Natural killer cell (primary cell): ENCODE results near the gene PCP4. TPM values are rescaled to one million over a fixed set of nuclear protein-coding genes. Genes with fewer than 3 reads are reported as not detected.

Experiments
- ATAC-seq, 3 donors: fragments of 150-1000 bp in 2 of 3; fragments of 200-7000 bp in 1 of 3; cut with Tn5 transposase; 1 replicate in 1 of 3; 2 replicates in 2 of 3; pipeline ENCODE4 v1.10.0; 2021; ENCODE audit warnings: mild to moderate bottlenecking in 2 of 3, moderate library complexity in 2 of 3
- DNase-seq, 2 donors: peaks; one replicate each; pipeline versions ENCODE4 v3.0.0 to v3.0.0-alpha.2; 2013 to 2021; ENCODE audit warnings: mixed read lengths in 1 of 2
- H3K27ac ChIP-seq: one replicate; pipeline ENCODE4 v1.5.1; 2013; ENCODE audit warnings: mild to moderate bottlenecking, low read length
- H3K27me3 ChIP-seq: one replicate; pipeline ENCODE4 v1.6.1; 2013; ENCODE audit warnings: low read length; ENCODE audit not compliant: control insufficient read depth, insufficient read depth
- H3K36me3 ChIP-seq: one replicate; pipeline ENCODE4 v1.6.1; 2013; ENCODE audit warnings: low read length; ENCODE audit not compliant: control insufficient read depth, insufficient read depth
- H3K4me1 ChIP-seq: one replicate; pipeline ENCODE4 v1.6.1; 2013; ENCODE audit warnings: low read length; ENCODE audit not compliant: control insufficient read depth, insufficient read depth
- H3K4me3 ChIP-seq: one replicate; pipeline ENCODE4 v1.5.1; 2013; ENCODE audit warnings: low read length
- H3K9me3 ChIP-seq: one replicate; pipeline ENCODE4 v1.6.1; 2013; ENCODE audit warnings: low read length; ENCODE audit not compliant: control insufficient read depth, insufficient read depth
- H3K27ac Mint-ChIP-seq, 2 donors: one replicate each; pipeline ENCODE4 v1.8.0; 2022; ENCODE audit warnings: mild to moderate bottlenecking in 2 of 2, mixed read lengths in 2 of 2, moderate library complexity in 1 of 2
- H3K27me3 Mint-ChIP-seq, 2 donors: one replicate each; pipeline ENCODE4 v1.8.0; 2022; ENCODE audit warnings: low read depth in 2 of 2, mixed read lengths in 2 of 2
- H3K36me3 Mint-ChIP-seq: one replicate; pipeline ENCODE4 v1.8.0; 2022; ENCODE audit warnings: mixed read lengths
- H3K4me1 Mint-ChIP-seq, 2 donors: one replicate each; pipeline ENCODE4 v1.8.0; 2022; ENCODE audit warnings: mixed read lengths in 2 of 2
- H3K4me3 Mint-ChIP-seq: one replicate; pipeline ENCODE4 v1.8.0; 2022; ENCODE audit warnings: mild to moderate bottlenecking, moderate library complexity, mixed read lengths
- H3K9me3 Mint-ChIP-seq, 2 donors: one replicate each; pipeline ENCODE4 v1.8.0; 2022; ENCODE audit warnings: mixed read lengths in 2 of 2
- WGBS: methylation state at CpG from one replicate; pipeline ENCODE4 v1.1.7; 2013; ENCODE audit warnings: missing lambda C conversion rate; ENCODE audit not compliant: insufficient coverage; 5-methylcytosine and 5-hydroxymethylcytosine counted together
- intact Hi-C: fragments of 100-400 bp; cut with micrococcal nuclease; formaldehyde crosslinking; loops from one replicate; pipeline ENCODE4 v1.14.2; 2022
- total RNA-seq, 4 donors: library from RNA; stranded (reverse); fragments of 120-200 nt in 1 of 4; gene quantifications; one replicate each; pipeline versions ENCODE4 v1.2.3 to v1.2.4, GENCODE V29; 2013 to 2022
- TF ChIP-seq, protein P1 (sequence below): fragments of 200-600 bp; IDR thresholded peaks from one replicate; pipeline ENCODE4 v1.8.0; 2022; ENCODE audit warnings: antibody characterized with exemption

Gene PCP4
- not detected for total RNA-seq
- not detected for total RNA-seq (2013)

DNA sequence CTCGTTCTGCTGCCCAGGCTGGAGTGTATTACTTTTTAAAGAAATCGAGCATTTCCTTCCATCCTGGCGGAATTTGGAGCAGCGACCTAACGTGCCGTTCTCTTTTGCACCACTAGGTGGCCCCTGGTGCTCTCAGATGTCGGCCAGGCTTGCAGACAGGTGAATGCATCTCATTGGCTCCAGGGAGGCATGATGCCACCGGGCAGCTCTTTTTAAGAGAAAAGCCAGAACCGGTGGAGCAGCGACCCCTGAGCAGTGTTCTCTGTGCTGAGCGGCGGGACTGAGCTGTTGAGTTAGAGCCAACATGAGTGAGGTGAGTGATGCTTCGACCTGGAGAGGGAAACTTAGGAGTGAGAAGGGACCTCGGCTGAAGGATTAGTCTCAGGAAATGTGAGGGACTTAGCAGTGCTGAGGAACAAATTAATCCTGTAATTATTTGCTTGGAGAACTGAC, at the start of gene PCP4:
Gene PCP4 (plus strand): TSS at position 241 of the 453 bp plus-strand sequence. CDS start 64 bp downstream, at position 305.
- TF ChIP-seq, protein P1, sequence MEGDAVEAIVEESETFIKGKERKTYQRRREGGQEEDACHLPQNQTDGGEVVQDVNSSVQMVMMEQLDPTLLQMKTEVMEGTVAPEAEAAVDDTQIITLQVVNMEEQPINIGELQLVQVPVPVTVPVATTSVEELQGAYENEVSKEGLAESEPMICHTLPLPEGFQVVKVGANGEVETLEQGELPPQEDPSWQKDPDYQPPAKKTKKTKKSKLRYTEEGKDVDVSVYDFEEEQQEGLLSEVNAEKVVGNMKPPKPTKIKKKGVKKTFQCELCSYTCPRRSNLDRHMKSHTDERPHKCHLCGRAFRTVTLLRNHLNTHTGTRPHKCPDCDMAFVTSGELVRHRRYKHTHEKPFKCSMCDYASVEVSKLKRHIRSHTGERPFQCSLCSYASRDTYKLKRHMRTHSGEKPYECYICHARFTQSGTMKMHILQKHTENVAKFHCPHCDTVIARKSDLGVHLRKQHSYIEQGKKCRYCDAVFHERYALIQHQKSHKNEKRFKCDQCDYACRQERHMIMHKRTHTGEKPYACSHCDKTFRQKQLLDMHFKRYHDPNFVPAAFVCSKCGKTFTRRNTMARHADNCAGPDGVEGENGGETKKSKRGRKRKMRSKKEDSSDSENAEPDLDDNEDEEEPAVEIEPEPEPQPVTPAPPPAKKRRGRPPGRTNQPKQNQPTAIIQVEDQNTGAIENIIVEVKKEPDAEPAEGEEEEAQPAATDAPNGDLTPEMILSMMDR = peak; percentile 65
- Histone ChIP-seq H3K36me3 (no peaks in the 10 kb centered on the region), H3K4me1 (no peaks in the 10 kb centered on the region), H3K4me3 (no peak within 1 kb of the TSS), H3K27ac (no peak within 1 kb of the TSS), H3K9me3 (no peaks in the 10 kb centered on the region), H3K27me3 (no peaks in the 10 kb centered on the region)
- Mint-ChIP-seq H3K27ac (no peak within 1 kb of the TSS), H3K27me3 (no peaks in the 10 kb centered on the region), H3K9me3 (no peaks in the 10 kb centered on the region), H3K4me1 (no peaks in the 10 kb centered on the region), H3K4me3 (no peak within 1 kb of the TSS), H3K36me3 (no peaks in the 10 kb centered on the region)
- 11% methylated on average over 14 of the region's 14 CpGs for WGBS
- peak in 1 of 2 donors; percentile 28 for DNase-seq
- intact Hi-C loops = no loop called here
- peak in 1 of 3 donors; percentile 45 for ATAC-seq

DNA sequence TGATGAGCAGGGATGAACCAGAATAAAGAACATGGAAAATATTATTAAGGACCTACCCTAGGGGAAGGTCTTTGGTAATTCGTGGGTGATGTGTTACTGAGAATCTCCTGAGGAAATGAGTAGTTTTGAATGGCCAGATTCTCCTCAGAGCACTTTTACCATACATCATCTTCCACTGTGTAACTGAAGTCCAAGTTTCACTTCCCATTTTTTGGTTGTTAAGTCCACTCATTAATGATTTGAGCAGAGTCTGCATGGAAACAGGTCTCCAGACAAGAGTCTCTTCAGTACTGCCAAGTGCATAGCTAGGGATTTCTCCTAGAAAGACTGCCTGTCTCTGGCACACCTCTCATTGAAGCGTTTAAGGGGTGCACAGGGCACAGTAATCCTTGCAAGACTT, 48.7 kb upstream of the PCP4 start:
- Histone ChIP-seq H3K27ac (no peak overlapping the region), H3K36me3 (no peaks in the 10 kb centered on the region), H3K4me1 (no peaks in the 10 kb centered on the region), H3K4me3 (no peak overlapping the region), H3K9me3 (no peaks in the 10 kb centered on the region), H3K27me3 (no peaks in the 10 kb centered on the region)
- no peaks in the 10 kb centered on the region for H3K27me3 Mint-ChIP-seq
- no peaks in the 10 kb centered on the region for H3K4me1 Mint-ChIP-seq
- H3K36me3 Mint-ChIP-seq = no peaks in the 10 kb centered on the region
- peaks cover 0 to 6% of the 10 kb centered on the region in 2 donors for H3K9me3 Mint-ChIP-seq
- 81% methylated on average over 1 of the region's 2 CpGs for WGBS
- no peak for DNase-seq
- no peak overlapping the region for H3K27ac Mint-ChIP-seq
- H3K4me3 Mint-ChIP-seq = no peak overlapping the region
- TF ChIP-seq, protein P1 = no peak
- no peak for ATAC-seq
- intact Hi-C loops = no loop called here

DNA sequence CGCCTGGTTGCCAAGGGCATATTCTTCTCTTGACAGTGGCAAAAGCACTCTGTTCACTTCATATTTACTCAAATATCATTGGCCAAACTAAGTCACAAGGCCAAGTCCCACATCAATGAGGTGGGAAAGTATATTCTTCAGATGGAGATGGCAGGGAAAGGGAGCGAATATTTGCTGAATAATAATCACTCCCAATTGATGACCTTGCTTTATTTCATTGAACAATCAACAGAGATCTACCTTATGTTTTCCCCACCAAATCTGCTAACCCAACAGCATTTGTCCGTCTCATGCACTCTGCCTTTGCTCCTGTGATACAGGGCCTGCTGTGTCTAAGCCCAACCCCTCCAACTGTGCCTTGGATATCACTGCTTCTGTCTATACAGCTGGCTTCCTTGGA, 45.2 kb upstream of the PCP4 start:
- H3K36me3 Mint-ChIP-seq = no peaks in the 10 kb centered on the region

DNA sequence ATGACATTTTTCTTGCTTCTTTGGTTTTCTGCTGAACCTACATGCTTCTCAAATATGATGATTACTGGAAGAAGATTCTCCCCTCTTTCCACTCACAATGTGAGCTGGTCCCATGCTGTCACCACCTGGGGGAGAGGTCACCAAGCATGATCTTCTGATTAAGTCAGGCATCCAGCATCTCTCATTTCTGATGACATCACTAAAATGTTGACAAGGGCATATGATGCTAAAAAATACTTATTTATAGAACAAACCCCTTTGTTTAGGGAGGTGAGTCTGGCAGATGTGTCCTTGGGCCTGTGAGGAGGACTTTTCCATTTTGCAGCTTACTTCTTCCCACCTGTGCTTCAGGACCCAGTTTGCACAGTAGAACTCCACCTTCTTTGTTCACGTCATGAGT, 42.0 kb upstream of the PCP4 start:
- no peak for DNase-seq
- Histone ChIP-seq H3K4me1 (no peaks in the 10 kb centered on the region), H3K27ac (no peak overlapping the region), H3K36me3 (no peaks in the 10 kb centered on the region), H3K9me3 (no peaks in the 10 kb centered on the region), H3K27me3 (no peaks in the 10 kb centered on the region), H3K4me3 (no peak overlapping the region)
- H3K9me3 Mint-ChIP-seq = peaks cover 2 to 3% of the 10 kb centered on the region in 2 donors
- ATAC-seq = no peak
- H3K27ac Mint-ChIP-seq = no peak overlapping the region
- H3K4me1 Mint-ChIP-seq = no peaks in the 10 kb centered on the region
- no peak overlapping the region for H3K4me3 Mint-ChIP-seq
- 91% methylated on average over 1 of the region's 1 CpG for WGBS
- H3K27me3 Mint-ChIP-seq = no peaks in the 10 kb centered on the region
- TF ChIP-seq, protein P1 = no peak
- no peaks in the 10 kb centered on the region for H3K36me3 Mint-ChIP-seq
- intact Hi-C loops = no loop called here

More for the DNA sequence above, 45.2 kb upstream of the PCP4 start:
- Histone ChIP-seq H3K4me3 (no peak overlapping the region), H3K27me3 (no peaks in the 10 kb centered on the region), H3K27ac (no peak overlapping the region), H3K9me3 (no peaks in the 10 kb centered on the region), H3K4me1 (no peaks in the 10 kb centered on the region), H3K36me3 (no peaks in the 10 kb centered on the region)
- H3K27ac Mint-ChIP-seq = no peak overlapping the region
- DNase-seq = no peak
- 90% methylated on average over 3 of the region's 3 CpGs for WGBS
- intact Hi-C loops = no loop called here
- no peaks in the 10 kb centered on the region for H3K4me1 Mint-ChIP-seq
- no peak overlapping the region for H3K4me3 Mint-ChIP-seq
- no peaks in the 10 kb centered on the region for H3K27me3 Mint-ChIP-seq
- TF ChIP-seq, protein P1 = no peak
- H3K9me3 Mint-ChIP-seq = peaks cover 3 to 4% of the 10 kb centered on the region in 2 donors
- no peak for ATAC-seq
